Measurements from ENCODE around the gene CIPC.

DNA sequence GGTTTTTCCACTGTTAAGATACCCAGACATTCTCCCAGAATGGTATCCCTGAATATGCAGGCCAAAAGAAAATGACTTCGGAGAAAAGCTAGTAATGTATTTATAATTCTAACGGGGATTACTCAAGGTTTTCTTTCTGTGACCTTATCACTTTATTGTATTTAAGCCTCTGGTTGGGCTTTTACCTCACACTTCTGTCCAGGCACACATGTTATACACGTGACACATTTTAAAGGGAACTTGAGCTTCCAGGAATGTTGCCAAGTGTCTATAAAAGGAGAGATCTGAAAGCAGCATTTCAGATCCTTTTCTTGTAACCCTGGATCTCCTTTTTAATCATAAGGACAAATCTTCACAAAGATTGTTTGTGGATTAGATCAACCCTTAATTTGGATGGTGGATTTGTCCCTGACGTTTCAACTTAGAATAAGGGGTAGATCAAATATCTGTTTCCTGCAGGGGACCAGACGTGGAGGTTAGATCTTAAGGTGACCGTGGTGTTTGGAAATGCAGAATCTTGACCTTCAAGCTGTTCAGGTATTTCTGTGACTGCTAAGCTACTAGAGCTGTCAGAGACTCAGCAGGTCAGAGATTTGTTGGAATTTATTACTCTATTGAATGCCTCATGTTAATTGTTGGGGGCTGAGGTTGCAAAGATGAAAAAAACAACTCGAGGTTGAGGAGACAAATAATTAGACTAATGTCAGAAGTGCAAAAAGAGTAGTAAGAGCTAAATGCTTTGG, 1.5 kb downstream of the CIPC start:
- TF ChIP-seq EZH2 (IDR thresholded peaks at IDR 0.05) (no peak), POLR2AphosphoS5 (IDR thresholded peaks at IDR 0.05; ENCODE audit: borderline replicate concordance, low read depth, low read length) (no peak), FOXP2 (optimal IDR thresholded peaks at IDR 0.05; ENCODE audit: control extremely low read depth, extremely low read length, insufficient read depth) (no peak)
